H1 (cell line): ENCODE data around the gene PRR12. TPM values are rescaled to one million over a fixed set of nuclear protein-coding genes. Genes with fewer than 3 reads are reported as not detected.

Experiments used
- CTCF ChIA-PET: fragments of 300-600 bp; sonication (Branson Sonifier 250); formaldehyde crosslinking; loops from one replicate; lab custom pipeline; 2021; ENCODE audit not compliant: partially characterized antibody; lab: Charles Lee
- POLR2A ChIA-PET: fragments of 300-600 bp; sonication (Branson Sonifier 250); formaldehyde crosslinking; loops from one replicate; lab custom pipeline; 2021; ENCODE audit warnings: inconsistent platforms; ENCODE audit not compliant: partially characterized antibody; lab: Charles Lee
- DNase-seq, 2 experiments: peaks; one replicate each; pipeline versions ENCODE4 v3.0.0 to v3.0.0-alpha.2; 2010 to 2022; ENCODE audit warnings: low spot score in 2 of 2, low read depth in 1 of 2, mixed read lengths in 1 of 2
- FAIRE-seq: peaks from 2 replicates; lab custom pipeline; 2011; peaks lifted over from hg19 to GRCh38; lab: Jason Lieb, UNC
- H2AFZ ChIP-seq: 2 replicates; pipeline ENCODE4 v1.8.1; 2012; ENCODE audit warnings: low read length, inconsistent platforms
- H2AK5ac ChIP-seq: 2 replicates; pipeline ENCODE4 v1.6.1; 2013; ENCODE audit warnings: low read depth, low read length
- H2BK120ac ChIP-seq: replicated peaks from 2 replicates; pipeline ENCODE3; 2013; ENCODE audit warnings: low read depth, low read length, inconsistent platforms
- H2BK12ac ChIP-seq: 2 replicates; pipeline ENCODE4 v1.6.1; 2013; ENCODE audit warnings: low read depth, low read length
- H2BK15ac ChIP-seq: 2 replicates; pipeline ENCODE4 v1.6.1; 2013; ENCODE audit warnings: low read length
- H2BK20ac ChIP-seq: 2 replicates; pipeline ENCODE4 v1.6.1; 2013; ENCODE audit warnings: low read length
- H2BK5ac ChIP-seq: 2 replicates; pipeline ENCODE4 v1.6.1; 2013; ENCODE audit warnings: low read depth, low read length
- H3K14ac ChIP-seq: 2 replicates; pipeline ENCODE4 v1.6.1; 2013; ENCODE audit warnings: inconsistent platforms; ENCODE audit not compliant: insufficient read length
- H3K18ac ChIP-seq: 2 replicates; pipeline ENCODE4 v1.6.1; 2013; ENCODE audit warnings: low read length; ENCODE audit errors: extremely low read depth
- H3K23ac ChIP-seq: 2 replicates; pipeline ENCODE4 v1.6.1; 2013; ENCODE audit warnings: inconsistent platforms; ENCODE audit not compliant: insufficient read length
- H3K23me2 ChIP-seq: 2 replicates; pipeline ENCODE4 v1.6.1; 2013; ENCODE audit warnings: low read depth, low read length
- H3K27ac ChIP-seq: 2 replicates; pipeline ENCODE4 v1.6.1; 2011; ENCODE audit warnings: low read depth, low read length, inconsistent platforms
- H3K27me3 ChIP-seq, 4 experiments: replicated peaks in 1 of 4; 1 replicate in 1 of 4; 2 replicates in 3 of 4; pipeline versions ENCODE4 v1.6.1 to v1.8.1; 2011 to 2013; ENCODE audit warnings: low read length in 3 of 4, mild to moderate bottlenecking in 3 of 4, inconsistent platforms in 2 of 4, mixed read lengths in 2 of 4, moderate library complexity in 1 of 4; ENCODE audit not compliant: control insufficient read depth in 3 of 4, insufficient read depth in 3 of 4; ENCODE audit errors: extremely low read depth in 1 of 4
- H3K36me3 ChIP-seq, 4 experiments: 2 replicates each; pipeline versions ENCODE4 v1.6.1 to v1.8.1; 2011 to 2013; ENCODE audit warnings: mild to moderate bottlenecking in 4 of 4, low read length in 3 of 4, moderate library complexity in 2 of 4, control low read depth in 1 of 4, inconsistent platforms in 1 of 4; ENCODE audit not compliant: insufficient read depth in 4 of 4, control insufficient read depth in 2 of 4
- H3K4ac ChIP-seq: replicated peaks from 2 replicates; pipeline ENCODE3; 2013; ENCODE audit warnings: low read length, low read depth, mixed read lengths, inconsistent platforms; ENCODE audit not compliant: insufficient read length
- H3K4me1 ChIP-seq, 4 experiments: replicated peaks in 1 of 4; 1 replicate in 1 of 4; 2 replicates in 3 of 4; pipeline versions ENCODE4 v1.6.1 to v1.8.1; 2011 to 2013; ENCODE audit warnings: low read length in 3 of 4, inconsistent platforms in 2 of 4, mixed read lengths in 1 of 4; ENCODE audit not compliant: insufficient read depth in 4 of 4, control insufficient read depth in 3 of 4
- H3K4me2 ChIP-seq, 2 experiments: 2 replicates each; pipeline versions ENCODE4 v1.6.1 to v1.8.1; 2011 to 2013; ENCODE audit warnings: low read depth in 2 of 2, low read length in 2 of 2, control low read depth in 1 of 2, inconsistent platforms in 1 of 2, mild to moderate bottlenecking in 1 of 2; ENCODE audit not compliant: insufficient read depth in 1 of 2
- H3K4me3 ChIP-seq, 4 experiments: fragments of 200-600, 300-600 bp in 1 of 4; sonication (generic), shearing (Covaris generic), sonication (Bioruptor Twin) in 1 of 4; 2 replicates each; pipeline versions ENCODE4 v1.5.1 to v1.8.1; 2011 to 2016; ENCODE audit warnings: low read length in 4 of 4, low read depth in 3 of 4, control low read depth in 2 of 4, inconsistent platforms in 2 of 4, mild to moderate bottlenecking in 2 of 4, mixed read lengths in 1 of 4, moderate library complexity in 1 of 4; ENCODE audit not compliant: insufficient read depth in 2 of 4; ENCODE audit errors: extremely low read depth in 1 of 4
- H3K56ac ChIP-seq: replicated peaks from 2 replicates; pipeline ENCODE3; 2013; ENCODE audit warnings: low read depth, mild to moderate bottlenecking, mixed read lengths, low read length, inconsistent platforms; ENCODE audit not compliant: insufficient read length
- H3K79me1 ChIP-seq: 2 replicates; pipeline ENCODE4 v1.6.1; 2013; ENCODE audit warnings: low read depth, low read length, control low read depth
- H3K79me2 ChIP-seq, 2 experiments: 2 replicates each; pipeline versions ENCODE4 v1.6.1 to v1.8.1; 2012 to 2013; ENCODE audit warnings: low read length in 2 of 2, mild to moderate bottlenecking in 2 of 2, inconsistent platforms in 1 of 2; ENCODE audit not compliant: insufficient read depth in 2 of 2, control insufficient read depth in 1 of 2
- H3K9ac ChIP-seq, 4 experiments: replicated peaks in 1 of 4; 1 replicate in 1 of 4; 2 replicates in 3 of 4; pipeline versions ENCODE4 v1.6.1 to v1.8.1; 2011 to 2013; ENCODE audit warnings: low read depth in 3 of 4, low read length in 3 of 4, control low read depth in 2 of 4, mild to moderate bottlenecking in 2 of 4, moderate library complexity in 2 of 4, inconsistent platforms in 1 of 4; ENCODE audit errors: extremely low read depth in 1 of 4
- H3K9me3 ChIP-seq, 2 experiments: 2 replicates each; pipeline versions ENCODE4 v1.6.1 to v1.8.1; 2012 to 2013; ENCODE audit warnings: mild to moderate bottlenecking in 2 of 2, moderate library complexity in 2 of 2, control low read depth in 1 of 2, inconsistent platforms in 1 of 2, low read depth in 1 of 2, low read length in 1 of 2, mixed read lengths in 1 of 2; ENCODE audit not compliant: insufficient read depth in 2 of 2
- H4K20me1 ChIP-seq, 2 experiments: replicated peaks in 1 of 2; 2 replicates each; pipeline versions ENCODE3 to v1.8.1; 2011 to 2013; ENCODE audit warnings: inconsistent platforms in 2 of 2, low read length in 2 of 2, mild to moderate bottlenecking in 1 of 2; ENCODE audit not compliant: insufficient read depth in 2 of 2, control insufficient read depth in 1 of 2
- H4K5ac ChIP-seq: 2 replicates; pipeline ENCODE4 v1.6.1; 2013; ENCODE audit warnings: low read length, low read depth, mixed read lengths, inconsistent platforms; ENCODE audit not compliant: insufficient read length
- H4K8ac ChIP-seq: 2 replicates; pipeline ENCODE4 v1.8.0; 2013; ENCODE audit warnings: mild to moderate bottlenecking, moderate library complexity, low read length, inconsistent platforms; ENCODE audit not compliant: insufficient read depth; ENCODE audit errors: extremely low read depth
- H4K91ac ChIP-seq: replicated peaks from 2 replicates; pipeline ENCODE3; 2013; ENCODE audit warnings: low read length, mixed read lengths, inconsistent platforms; ENCODE audit not compliant: insufficient read length
- ASH2L ChIP-seq: fragments of 200-600, 300-600 bp; sonication (generic); IDR thresholded peaks from one replicate; pipeline ENCODE4 v1.7.1; 2017; ENCODE audit warnings: low read length
- BRCA1 ChIP-seq: IDR thresholded peaks from 2 replicates; pipeline ENCODE4 v1.6.1; 2012; ENCODE audit warnings: low read depth, low read length, improper control_type of control experiment
- HDAC6 ChIP-seq: IDR thresholded peaks from one replicate; pipeline ENCODE4 v1.7.1; 2012; ENCODE audit warnings: low read depth, mild to moderate bottlenecking, inconsistent platforms, low read length, moderate library complexity
- JUND ChIP-seq: IDR thresholded peaks from 2 replicates; pipeline ENCODE4 v1.6.1; 2011; ENCODE audit warnings: mild to moderate bottlenecking, improper control_type of control experiment, low read length
- KDM1A ChIP-seq: fragments of 200-600, 300-600 bp; sonication (generic); IDR thresholded peaks from 2 replicates; pipeline ENCODE4 v1.7.1; 2016; ENCODE audit warnings: mild to moderate bottlenecking, low read length, borderline replicate concordance
- KDM5A ChIP-seq: fragments of 200-600 bp; IDR thresholded peaks from 2 replicates; pipeline ENCODE4 v1.7.1; 2012; ENCODE audit warnings: mild to moderate bottlenecking, low read length, inconsistent platforms, mixed read lengths
- SIN3A ChIP-seq, 2 experiments: IDR thresholded peaks in 1 of 2; conservative IDR thresholded peaks in 1 of 2; 2 replicates each; pipeline ENCODE4 v1.6.1; 2011 to 2012; ENCODE audit warnings: low read length in 2 of 2, improper control_type of control experiment in 1 of 2, low read depth in 1 of 2, mild to moderate bottlenecking in 1 of 2
- SIX5 ChIP-seq: IDR thresholded peaks from 2 replicates; pipeline ENCODE4 v1.6.1; 2011; ENCODE audit warnings: mild to moderate bottlenecking, low read depth, low read length
- SP2 ChIP-seq: IDR thresholded peaks from 2 replicates; pipeline ENCODE4 v1.6.1; 2012; ENCODE audit warnings: mild to moderate bottlenecking, low read length, inconsistent platforms
- ZNF274 ChIP-seq: IDR thresholded peaks from 2 replicates; pipeline ENCODE4 v1.7.0; 2012; ENCODE audit warnings: low read length, borderline replicate concordance; ENCODE audit errors: extremely low read depth
- WGBS, 2 experiments: shearing (Covaris generic) in 1 of 2; methylation state at CpG; one replicate each; pipeline versions ENCODE4 v1.1.6 to v1.1.7; 2013 to 2015; ENCODE audit warnings: low lambda C conversion rate in 2 of 2, mixed read lengths in 2 of 2, inconsistent platforms in 1 of 2, low coverage in 1 of 2, missing lambda C conversion rate in 1 of 2; ENCODE audit not compliant: insufficient replicate concordance in 2 of 2, insufficient coverage in 1 of 2, insufficient read length in 1 of 2; ENCODE audit errors: extremely low coverage in 1 of 2, missing lambda C conversion rate in 1 of 2; 5-methylcytosine and 5-hydroxymethylcytosine counted together
- polyA plus RNA-seq, 7 experiments: library from polyadenylated mRNA; depleted of rRNA in 3 of 7; stranded (reverse) in 5 of 7; unstranded in 2 of 7; fragments of >200 nt in 5 of 7; fragments of 200-250 nt in 2 of 7; gene quantifications; 1 replicate in 5 of 7; 2 replicates in 1 of 7; 4 replicates in 1 of 7; pipeline versions ENCODE4 v1.2.1 to v1.2.3, GENCODE V29; 2011 to 2013; ENCODE audit warnings: missing spikeins in 2 of 7, mixed read lengths in 2 of 7
- total RNA-seq: library from RNA; stranded (reverse); fragmentation: NEBNext Ultra II Directional; extraction: Animal tissue kit (Norgen Biotek cat#: 25700); gene quantifications from 2 replicates; pipeline ENCODE4 v1.2.1, GENCODE V29; 2021
- TF ChIP-seq, protein P1 (sequence below): IDR thresholded peaks from 2 replicates; pipeline ENCODE4 v1.6.1; 2012; ENCODE audit warnings: inconsistent platforms

Gene PRR12
- total and polyA plus RNA-seq, 2 of the 8 experiments (the other 6 are each of a cell fraction or from before 2014, with no cell fraction given) = 2.5 to 59.4 TPM

DNA sequence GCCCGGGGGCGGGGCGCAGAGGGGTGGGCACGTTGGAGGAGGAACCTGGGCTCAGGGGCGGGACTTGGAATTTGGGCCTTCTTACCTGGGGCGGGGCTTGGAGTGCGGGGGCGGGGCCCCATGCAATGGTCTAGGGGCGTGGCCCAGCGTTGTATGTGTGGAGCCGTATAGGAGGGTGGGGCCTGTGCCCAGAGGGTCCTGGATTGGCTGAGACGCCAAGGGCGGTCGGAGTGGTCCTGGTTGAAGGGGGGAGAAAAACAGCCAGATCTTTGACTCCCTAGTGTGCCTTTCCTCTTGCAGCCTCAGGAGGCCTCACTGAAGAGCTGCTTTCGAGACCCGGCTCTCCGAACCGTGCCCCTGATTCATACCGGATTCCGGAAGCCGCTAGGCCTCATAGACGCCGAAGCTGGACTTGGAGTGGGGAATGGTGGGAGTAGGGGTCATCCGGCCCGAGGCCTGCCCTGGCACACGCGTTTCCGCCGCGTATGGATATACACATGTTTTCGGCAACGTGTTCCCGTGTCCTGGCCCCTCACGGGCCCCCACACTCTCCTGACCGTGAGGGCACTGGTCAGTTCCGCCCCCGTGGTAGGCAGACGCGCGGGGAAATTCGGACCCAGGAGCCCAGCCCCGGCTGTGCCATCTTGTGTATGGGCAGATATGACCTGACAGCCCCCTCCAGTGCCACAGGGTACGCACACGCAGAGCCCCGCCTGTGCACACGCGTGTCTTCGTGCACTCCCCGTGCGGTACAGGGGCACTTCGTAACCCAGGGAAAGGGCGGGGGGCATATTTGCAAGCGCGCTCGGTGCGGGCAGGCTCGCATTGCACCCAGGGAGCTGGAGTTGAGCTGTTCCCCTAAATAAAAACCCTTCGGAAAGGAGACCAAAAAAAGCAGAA is 661 bp upstream of the PRR12 start:
- CTCF ChIA-PET = interaction anchor here (1.1 to 2.1 kb wide), 5 partner anchors 20 to 95 kb away, joined by 3 to 5 read pairs (median 4); no protein-coding TSS in a partner anchor
- DNase-seq = peak; percentile 98 to 99
- H4K5ac ChIP-seq = peak overlapping the region; percentile 90
- peaks cover 9 to 14% (median 11%) of the 10 kb centered on the region in 4 experiments; a peak in 7 of 8 replicates for H3K36me3 ChIP-seq
- H2BK12ac ChIP-seq = peak overlapping the region; percentile 70; the same call in 1 of the 2 replicates
- H3K27me3 ChIP-seq = no peaks in the 10 kb centered on the region
- peaks cover 8% of the 10 kb centered on the region for H3K79me1 ChIP-seq
- peak overlapping the region; percentile 84 for H3K27ac ChIP-seq
- H3K4me3 ChIP-seq = peak overlapping the region; percentile 83 to 100 (median 93)
- peak overlapping the region; percentile 95 for H2BK5ac ChIP-seq
- H3K23me2 ChIP-seq = peaks cover 20% of the 10 kb centered on the region
- H3K4ac ChIP-seq = peak overlapping the region; percentile 69
- no peak overlapping the region for H2BK20ac ChIP-seq
- H3K9me3 ChIP-seq = no peaks in the 10 kb centered on the region
- peak overlapping the region; percentile 53 for H3K14ac ChIP-seq
- peak overlapping the region; percentile 86 for H3K18ac ChIP-seq
- H4K8ac ChIP-seq = peak overlapping the region; percentile 78
- peak overlapping the region; percentile 92 to 93 for H3K4me2 ChIP-seq
- 1% methylated on average over 47 of the region's 58 CpGs; no CpG with 5 or more reads in 1 of the 2 experiments for WGBS, 2 experiments
- H3K4me1 ChIP-seq = peaks cover 4 to 10% (median 5%) of the 10 kb centered on the region in 4 experiments; a peak in 6 of 7 replicates
- peak overlapping the region; percentile 97; the same call in 1 of the 2 replicates for H2AK5ac ChIP-seq
- peak overlapping the region; percentile 63 to 84 (median 80) for H3K9ac ChIP-seq
- H3K23ac ChIP-seq = no peak overlapping the region
- H4K91ac ChIP-seq = peak overlapping the region; percentile 83
- H4K20me1 ChIP-seq = peaks cover 0 to 6% of the 10 kb centered on the region in 2 experiments
- peak overlapping the region; percentile 96 for H3K56ac ChIP-seq
- H2BK120ac ChIP-seq = peak overlapping the region; percentile 59
- peak; percentile 79 for FAIRE-seq
- 0 out of 2 replicates have a peak overlapping the region, but pooled peaks have one; percentile 88 for H2BK15ac ChIP-seq
- POLR2A ChIA-PET = interaction anchor here (0.5 to 37.8 kb wide), 23 partner anchors 10 to 227 kb away, joined by 3 to 840 read pairs (median 4); partner anchors contain the start of genes BCL2L12, CPT1C, DKKL1 and FLT3LG
- peaks cover 4 to 23% of the 10 kb centered on the region in 2 experiments; a peak in 3 of 4 replicates for H3K79me2 ChIP-seq
- no peak overlapping the region for H2AFZ ChIP-seq
- no peak for TF ChIP-seq SP2
- peak; percentile 76 for TF ChIP-seq ASH2L
- TF ChIP-seq BRCA1 = no peak
- TF ChIP-seq HDAC6 = no peak
- TF ChIP-seq JUND = no peak
- TF ChIP-seq KDM1A = no peak
- no peak for TF ChIP-seq ZNF274
- peak in 1 of 2 experiments; percentile 54; a peak in 2 of 4 replicates for TF ChIP-seq SIN3A (conservative IDR thresholded peaks at IDR 0.05 in 1 of 2, IDR thresholded peaks at IDR 0.05 in 1 of 2; ENCODE audit: low read depth in 1 of 2, low read length in 2 of 2)
- TF ChIP-seq, protein P1, sequence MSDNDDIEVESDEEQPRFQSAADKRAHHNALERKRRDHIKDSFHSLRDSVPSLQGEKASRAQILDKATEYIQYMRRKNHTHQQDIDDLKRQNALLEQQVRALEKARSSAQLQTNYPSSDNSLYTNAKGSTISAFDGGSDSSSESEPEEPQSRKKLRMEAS = no peak
- no peak for TF ChIP-seq SIX5
- TF ChIP-seq KDM5A = no peak
